Neural crest cell (in vitro differentiated cells): Measurements from ENCODE around the gene KDM1B. TPM values are rescaled to one million over a fixed set of nuclear protein-coding genes. Genes with fewer than 3 reads are reported as not detected.

Source experiments
- DNase-seq: peaks from one replicate; pipeline ENCODE4 v3.0.0; 2021; ENCODE audit warnings: low read depth, mixed read lengths, low spot score
- H3K27ac Mint-ChIP-seq: one replicate; pipeline ENCODE4 v1.8.0; 2021; ENCODE audit warnings: mild to moderate bottlenecking, mixed read lengths; ENCODE audit not compliant: unreplicated experiment
- H3K27me3 Mint-ChIP-seq: 2 replicates; pipeline ENCODE4 v1.8.0; 2021; ENCODE audit warnings: low read depth, mild to moderate bottlenecking, mixed read lengths
- H3K36me3 Mint-ChIP-seq: 2 replicates; pipeline ENCODE4 v1.8.0; 2021; ENCODE audit warnings: low read depth, mild to moderate bottlenecking, mixed read lengths
- H3K4me1 Mint-ChIP-seq: 2 replicates; pipeline ENCODE4 v1.8.0; 2021; ENCODE audit warnings: mixed read lengths
- H3K4me3 Mint-ChIP-seq: one replicate; pipeline ENCODE4 v1.8.0; 2021; ENCODE audit warnings: mild to moderate bottlenecking, mixed read lengths
- H3K9me3 Mint-ChIP-seq: 2 replicates; pipeline ENCODE4 v1.8.0; 2021; ENCODE audit warnings: mixed read lengths
- CTCF ChIP-seq: fragments of 200-600 bp; sonication (generic); conservative IDR thresholded peaks from 2 replicates; pipeline ENCODE4 v1.5.0; 2021; ENCODE audit warnings: antibody characterized with exemption, mild to moderate bottlenecking
- total RNA-seq: library from RNA; stranded (reverse); gene quantifications from 2 replicates; pipeline ENCODE4 v1.2.1, GENCODE V29; 2021

Gene KDM1B
- total RNA-seq, 1 donor from 2014 or later = 21.6 TPM

GRCh38 chr6:18261877-18262276 lies 106.7 kb downstream of the KDM1B start:
- TF ChIP-seq CTCF = no peak
- Mint-ChIP-seq H3K27me3 (no peaks in the 10 kb centered on the region), H3K4me1 (peaks cover 53% of the 10 kb centered on the region), H3K4me3 (peak overlapping the region; percentile 95), H3K36me3 (peaks cover 22% of the 10 kb centered on the region), H3K9me3 (no peaks in the 10 kb centered on the region), H3K27ac (no peak overlapping the region)
- no peak for DNase-seq

GRCh38 chr6:18262702-18263417 lies 107.6 kb downstream of the KDM1B start:
- peaks cover 53% of the 10 kb centered on the region for H3K4me1 Mint-ChIP-seq
- no peaks in the 10 kb centered on the region for H3K9me3 Mint-ChIP-seq
- H3K27me3 Mint-ChIP-seq = no peaks in the 10 kb centered on the region
- peak overlapping the region; percentile 95 for H3K4me3 Mint-ChIP-seq
- DNase-seq = no peak
- H3K27ac Mint-ChIP-seq = peak overlapping the region; percentile 97
- no peak for TF ChIP-seq CTCF
- H3K36me3 Mint-ChIP-seq = peaks cover 16% of the 10 kb centered on the region

- Mint-ChIP-seq H3K9me3 (no peaks in the 10 kb centered on the region), H3K4me1 (peaks cover 53% of the 10 kb centered on the region), H3K36me3 (peaks cover 16% of the 10 kb centered on the region), H3K4me3 (peak overlapping the region; percentile 95), H3K27me3 (no peaks in the 10 kb centered on the region), H3K27ac (peak overlapping the region; percentile 97)
- TF ChIP-seq CTCF = no peak
- no peak for DNase-seq
Measured at GRCh38 chr6:18263418-18264218, 108.4 kb downstream of the KDM1B start.

- no peaks in the 10 kb centered on the region for H3K9me3 Mint-ChIP-seq
- DNase-seq = peak; percentile 76
- H3K36me3 Mint-ChIP-seq = peaks cover 13% of the 10 kb centered on the region
- H3K27ac Mint-ChIP-seq = peak within 1 kb of the TSS; percentile 97
- peak; percentile 69 for TF ChIP-seq CTCF
- H3K27me3 Mint-ChIP-seq = no peaks in the 10 kb centered on the region
- H3K4me3 Mint-ChIP-seq = peak within 1 kb of the TSS; percentile 95
- H3K4me1 Mint-ChIP-seq = peaks cover 52% of the 10 kb centered on the region
Measured at GRCh38 chr6:18264219-18264922, 109.1 kb downstream of the KDM1B start, which contains the start of gene DEK. TSS of gene DEK (minus strand) at chr6:18264530. CDS start at chr6:18263987, 543 bp downstream.

GRCh38 chr6:18264923-18265377 lies 109.7 kb downstream of the KDM1B start:
- Mint-ChIP-seq H3K4me3 (peak overlapping the region; percentile 95), H3K27ac (peak overlapping the region; percentile 92), H3K27me3 (no peaks in the 10 kb centered on the region), H3K4me1 (peaks cover 46% of the 10 kb centered on the region), H3K9me3 (no peaks in the 10 kb centered on the region), H3K36me3 (peaks cover 10% of the 10 kb centered on the region)
- DNase-seq = no peak
- no peak for TF ChIP-seq CTCF
